Right lung (tissue), 5 donors: ENCODE data around the gene SYNGR3. TPM values are rescaled to one million over a fixed set of nuclear protein-coding genes. Genes with fewer than 3 reads are reported as not detected.
"Not testable (repeated sequence)": the region's sequence is repeated elsewhere in the genome, so short reads cannot be mapped to it uniquely, and the experiment has no call there.

ENCODE experiments used
- DNase-seq, 2 donors: peaks; one replicate each; pipeline ENCODE4 v3.0.0-alpha.2; 2013
- polyA plus RNA-seq, 5 donors: library from polyadenylated mRNA; unstranded; fragments of 120-200 nt; gene quantifications; one replicate each; pipeline versions ENCODE4 v1.2.1 to v1.2.3, GENCODE V29; 2013; ENCODE audit warnings: inconsistent platforms in 1 of 5, low replicate concordance in 1 of 5; ENCODE audit not compliant: insufficient read length in 5 of 5, insufficient read depth in 1 of 5

SYNGR3 gene
- polyA plus RNA-seq, 5 donors = 0.46 to 0.80 (median 0.65) TPM

GRCh38 chr16:2007081-2007836, 17.5 kb downstream of the SYNGR3 start:
- no peak for DNase-seq

GRCh38 chr16:2008009-2008526, 18.3 kb downstream of the SYNGR3 start:
- DNase-seq = no peak

- no peak for DNase-seq
Observed at GRCh38 chr16:2008631-2009163, 18.9 kb downstream of the SYNGR3 start.

- no peak for DNase-seq
Observed at GRCh38 chr16:2009164-2009711, 19.5 kb downstream of the SYNGR3 start.

GRCh38 chr16:2009791-2010510, 20.2 kb downstream of the SYNGR3 start, which contains the start of gene ZNF598:
ZNF598 (minus strand) TSS chr16:2009821.
- DNase-seq = peak; percentile 84 to 86

- not testable (repeated sequence) for DNase-seq
Observed at GRCh38 chr16:2011726-2012125, 22.0 kb downstream of the SYNGR3 start.

GRCh38 chr16:2013527-2013926, 23.8 kb downstream of the SYNGR3 start:
- no peak for DNase-seq

GRCh38 chr16:2015117-2015946, 25.6 kb downstream of the SYNGR3 start:
- DNase-seq = no peak

GRCh38 chr16:2015947-2016208, 26.1 kb downstream of the SYNGR3 start:
- no peak for DNase-seq

- DNase-seq = no peak
Observed at GRCh38 chr16:2016407-2016922, 26.7 kb downstream of the SYNGR3 start.

- DNase-seq = no peak
Observed at GRCh38 chr16:2019518-2019920, 29.7 kb downstream of the SYNGR3 start, which contains the start of gene NPW. NPW (plus strand) TSS chr16:2019785.

- DNase-seq = no peak
Observed at GRCh38 chr16:2019921-2020831, 30.4 kb downstream of the SYNGR3 start.

- no peak for DNase-seq
Observed at GRCh38 chr16:2022723-2023091, 32.9 kb downstream of the SYNGR3 start.

GRCh38 chr16:2023092-2024031, 33.6 kb downstream of the SYNGR3 start:
- peak; percentile 93 for DNase-seq

- no peak for DNase-seq
Observed at GRCh38 chr16:2024032-2024420, 34.3 kb downstream of the SYNGR3 start.

GRCh38 chr16:2025251-2025650, 35.5 kb downstream of the SYNGR3 start:
- DNase-seq = no peak

- DNase-seq = no peak
Observed at GRCh38 chr16:2025878-2026460, 36.2 kb downstream of the SYNGR3 start.

GRCh38 chr16:2026461-2027023, 36.8 kb downstream of the SYNGR3 start, which contains the start of gene NHERF2:
NHERF2 (plus strand) TSS chr16:2026902; CDS start chr16:2027006, 104 bp downstream.
- no peak for DNase-seq
